ENCODE measurements around the gene CENATAC.
"Not testable (repeated sequence)": the region's sequence is repeated elsewhere in the genome, so short reads cannot be mapped to it uniquely, and the experiment has no call there.

CENATAC gene

DNA sequence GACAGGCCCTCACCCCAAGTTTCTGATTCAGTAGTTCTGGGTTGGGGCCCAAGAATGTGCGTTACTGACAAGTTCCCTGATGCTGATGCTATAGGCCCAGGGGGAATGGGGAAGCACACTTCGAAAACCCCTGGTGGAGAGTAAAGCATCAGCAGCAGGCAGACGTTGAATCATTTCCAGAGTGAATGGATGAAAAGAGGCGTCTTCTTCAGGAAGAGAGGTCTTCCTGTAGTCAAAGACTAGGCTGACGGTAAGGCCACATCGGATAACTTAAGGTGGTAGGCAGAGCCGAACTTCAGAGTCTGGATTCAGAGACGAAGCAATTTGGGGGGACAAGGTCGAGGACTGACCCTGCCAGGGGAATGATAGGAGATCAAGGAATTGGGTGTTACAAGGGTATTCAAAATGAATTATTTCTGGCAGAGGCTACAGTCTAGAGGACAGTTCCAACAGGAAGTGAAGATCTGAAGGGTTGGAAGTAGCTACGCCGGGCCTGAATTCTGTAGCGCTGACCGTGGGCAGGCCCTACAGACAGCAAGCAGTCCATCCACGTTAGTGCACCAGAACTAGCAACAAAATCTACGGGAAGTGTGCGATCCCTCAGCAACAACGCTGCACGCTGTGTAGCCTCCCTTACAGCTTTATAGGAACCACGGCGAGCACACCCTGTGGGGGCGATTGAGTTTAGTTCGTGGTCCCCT lies 862 bp upstream of the CENATAC start:
- peak; percentile 12 for DNase-seq (ENCODE audit: low spot score)

DNA sequence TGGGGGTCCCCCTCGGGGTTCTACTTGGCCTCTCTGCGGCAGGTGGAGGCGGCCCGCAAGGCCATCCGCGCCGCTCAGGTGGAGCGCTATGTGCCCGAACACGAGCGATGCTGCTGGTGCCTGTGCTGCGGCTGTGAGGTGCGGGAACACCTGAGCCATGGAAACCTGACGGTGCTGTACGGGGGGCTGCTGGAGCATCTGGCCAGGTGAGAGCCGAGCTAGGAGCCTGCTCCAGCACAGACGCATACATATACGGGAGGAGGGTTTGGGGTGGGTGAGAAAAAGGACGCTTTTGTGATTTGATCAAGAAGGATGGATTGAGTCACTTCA lies 415 bp downstream of the CENATAC start:
- DNase-seq (ENCODE audit: low spot score) = no peak

DNA sequence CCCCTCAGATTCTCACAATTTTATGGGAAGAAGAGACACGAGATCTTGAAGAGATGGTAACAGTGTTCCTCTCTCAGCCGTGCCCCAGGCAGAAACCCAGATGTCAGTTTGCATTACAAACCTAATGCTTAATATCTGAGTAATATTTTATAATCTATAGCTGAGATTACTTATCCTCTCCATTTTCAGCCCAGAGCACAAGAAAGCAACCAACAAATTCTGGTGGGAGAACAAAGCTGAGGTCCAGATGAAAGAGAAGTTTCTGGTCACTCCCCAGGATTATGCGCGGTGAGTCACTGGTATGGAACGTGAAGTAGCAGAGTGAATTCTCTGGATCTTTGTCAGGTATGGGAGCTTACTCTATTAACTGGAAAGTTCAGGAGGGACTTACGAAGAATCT lies 884 bp downstream of the CENATAC start:
- no peak for DNase-seq (ENCODE audit: low spot score)

DNA sequence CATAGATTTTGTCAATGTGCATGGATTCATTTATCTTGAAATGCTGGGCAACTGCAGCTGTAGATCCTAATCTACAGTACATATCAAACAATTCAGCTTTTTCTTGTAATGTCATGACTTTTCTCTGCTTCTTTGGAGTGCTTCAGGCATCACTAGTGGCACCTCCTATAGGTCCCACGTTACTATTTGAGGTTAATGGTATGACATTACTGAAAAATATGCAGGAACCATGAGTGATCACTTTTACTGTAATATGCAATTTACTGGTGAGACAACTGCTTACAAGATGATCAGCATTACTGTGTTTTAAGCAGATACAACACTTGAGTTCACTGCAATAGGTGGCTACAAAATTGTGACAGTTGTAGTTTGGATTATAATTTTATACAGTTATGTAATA lies 3.0 kb downstream of the CENATAC start:
- no peak for DNase-seq (ENCODE audit: low spot score)

DNA sequence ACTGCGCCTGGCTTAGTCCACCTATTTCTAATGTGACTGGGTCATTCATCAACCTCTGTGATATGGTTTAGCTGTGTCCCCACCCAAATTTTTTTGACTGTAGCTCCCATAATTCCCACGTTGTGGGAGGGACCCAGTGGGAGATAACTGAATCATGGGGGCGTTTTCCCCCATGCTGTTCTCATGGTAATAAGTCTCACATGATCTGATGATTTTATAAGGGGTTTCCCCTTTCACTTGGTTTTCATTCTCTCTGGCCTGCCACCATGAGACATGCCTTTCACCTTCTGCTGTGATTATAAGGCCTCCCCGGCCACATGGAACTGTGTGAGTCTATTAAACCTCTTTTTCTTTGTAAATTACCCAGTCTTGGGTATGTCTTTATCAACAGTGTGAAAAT lies 8.7 kb downstream of the CENATAC start:
- DNase-seq (ENCODE audit: low spot score) = no peak

DNA sequence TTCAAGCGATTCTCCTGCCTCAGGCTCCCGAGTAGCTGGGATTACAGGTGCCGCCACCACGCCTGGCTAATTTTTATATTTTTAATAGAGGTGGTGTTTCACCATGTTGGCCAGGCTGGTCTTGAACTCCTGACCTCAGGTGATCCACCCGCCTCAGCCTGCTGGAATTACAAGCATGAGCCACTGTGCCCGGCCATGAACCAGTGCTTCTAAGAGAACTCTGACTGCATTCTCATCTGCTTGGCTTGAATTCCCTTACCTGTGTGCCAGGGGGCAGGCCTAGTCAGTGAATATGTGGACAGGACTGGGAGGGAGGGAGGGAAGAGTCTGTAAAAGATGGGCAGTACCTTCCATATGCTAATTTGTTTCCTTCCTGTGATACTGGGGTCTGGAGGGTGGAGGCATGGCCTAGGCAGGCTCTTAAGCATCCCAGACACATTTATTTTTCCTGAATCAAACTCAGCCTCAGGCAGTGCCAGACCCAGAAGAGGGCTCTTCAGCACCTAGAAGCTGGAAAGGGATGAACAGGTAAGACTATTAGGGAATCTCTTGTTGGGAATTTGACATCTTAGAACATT lies 13.6 kb downstream of the CENATAC start:
- DNase-seq (ENCODE audit: low spot score) = no peak

DNA sequence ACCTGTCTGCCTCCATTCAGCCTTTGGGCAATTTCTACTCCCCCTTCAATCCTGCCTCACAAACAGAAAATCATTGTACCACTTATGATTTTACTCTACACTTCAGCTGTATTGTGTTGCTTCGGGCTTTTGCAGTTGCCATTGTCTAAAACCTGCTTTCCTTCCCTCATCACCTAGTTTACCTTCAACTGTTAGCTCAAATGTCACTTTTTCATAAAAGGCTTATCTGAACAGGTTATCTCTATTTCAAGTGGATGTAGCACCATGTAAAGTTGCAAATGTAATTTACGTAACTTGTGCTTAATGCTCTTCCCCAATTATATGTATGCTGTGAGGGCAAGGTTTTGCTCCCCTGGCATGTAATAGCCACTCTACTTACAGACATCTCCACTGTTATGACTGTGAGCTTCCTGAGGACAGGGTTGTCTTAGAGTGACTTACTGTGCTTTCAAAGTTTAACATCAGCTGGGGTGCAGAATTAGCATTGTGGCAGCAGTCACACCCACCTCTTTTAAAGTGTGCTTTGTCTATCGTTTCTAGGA lies 14.8 kb downstream of the CENATAC start:
- DNase-seq (ENCODE audit: low spot score) = no peak

DNA sequence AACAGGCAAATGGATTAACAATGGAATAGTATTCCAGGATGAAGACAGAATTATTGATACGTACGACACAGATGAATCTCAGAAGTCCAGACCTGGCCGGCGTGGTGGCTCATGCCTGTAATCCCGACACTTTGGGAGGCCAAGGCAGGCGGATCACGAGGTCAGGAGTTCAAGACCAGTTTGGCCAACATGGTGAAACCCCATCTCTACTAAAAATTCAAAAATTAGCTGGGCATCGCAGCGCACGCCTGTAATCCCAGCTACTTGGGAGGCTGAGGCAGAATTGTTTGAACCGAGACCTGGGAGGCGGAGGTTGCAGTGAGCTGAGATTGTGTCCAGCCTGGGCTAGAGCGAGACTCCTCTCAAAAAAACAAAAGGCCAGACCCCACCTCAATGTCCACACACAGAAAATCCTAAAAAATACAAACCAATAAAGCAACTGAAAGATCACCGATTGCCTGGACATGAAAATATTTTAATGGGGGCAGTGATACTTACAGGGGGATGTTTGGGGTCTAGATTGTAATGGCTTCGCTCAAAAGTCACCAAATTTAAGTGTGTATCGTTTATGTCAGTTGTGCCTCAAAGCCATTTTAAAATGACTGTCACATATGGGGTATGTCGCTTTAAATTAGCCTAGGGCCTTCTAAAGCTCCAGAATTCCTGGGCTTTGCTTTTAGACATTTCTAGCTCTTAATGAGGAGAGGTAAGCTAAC lies 16.4 kb downstream of the CENATAC start:
- no peak for DNase-seq (ENCODE audit: low spot score)

DNA sequence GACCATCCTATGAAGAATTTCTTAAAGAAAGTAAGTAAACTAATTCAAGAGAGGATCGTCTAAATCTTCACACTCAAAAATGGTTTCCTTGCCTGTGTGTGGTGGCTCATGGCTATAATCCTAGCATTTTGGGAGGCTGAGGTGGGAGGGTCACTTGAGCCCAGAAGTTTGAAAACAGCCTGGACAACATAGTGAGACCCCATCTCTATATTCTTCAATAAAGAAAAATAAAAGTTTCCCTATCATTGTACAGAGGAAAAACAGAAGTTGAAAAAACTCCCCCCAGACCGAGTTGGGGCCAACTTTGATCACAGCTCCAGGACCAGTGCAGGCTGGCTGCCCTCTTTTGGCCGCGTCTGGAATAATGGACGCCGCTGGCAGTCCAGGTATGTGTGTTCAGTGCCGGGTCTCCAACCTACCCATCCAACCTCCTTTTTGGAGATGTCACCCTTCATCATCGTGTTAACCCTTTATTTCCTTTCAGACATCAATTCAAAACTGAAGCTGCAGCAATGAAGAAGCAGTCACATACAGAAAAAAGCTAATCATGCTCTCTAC lies 17.2 kb downstream of the CENATAC start:
- no peak for DNase-seq (ENCODE audit: low spot score)

DNA sequence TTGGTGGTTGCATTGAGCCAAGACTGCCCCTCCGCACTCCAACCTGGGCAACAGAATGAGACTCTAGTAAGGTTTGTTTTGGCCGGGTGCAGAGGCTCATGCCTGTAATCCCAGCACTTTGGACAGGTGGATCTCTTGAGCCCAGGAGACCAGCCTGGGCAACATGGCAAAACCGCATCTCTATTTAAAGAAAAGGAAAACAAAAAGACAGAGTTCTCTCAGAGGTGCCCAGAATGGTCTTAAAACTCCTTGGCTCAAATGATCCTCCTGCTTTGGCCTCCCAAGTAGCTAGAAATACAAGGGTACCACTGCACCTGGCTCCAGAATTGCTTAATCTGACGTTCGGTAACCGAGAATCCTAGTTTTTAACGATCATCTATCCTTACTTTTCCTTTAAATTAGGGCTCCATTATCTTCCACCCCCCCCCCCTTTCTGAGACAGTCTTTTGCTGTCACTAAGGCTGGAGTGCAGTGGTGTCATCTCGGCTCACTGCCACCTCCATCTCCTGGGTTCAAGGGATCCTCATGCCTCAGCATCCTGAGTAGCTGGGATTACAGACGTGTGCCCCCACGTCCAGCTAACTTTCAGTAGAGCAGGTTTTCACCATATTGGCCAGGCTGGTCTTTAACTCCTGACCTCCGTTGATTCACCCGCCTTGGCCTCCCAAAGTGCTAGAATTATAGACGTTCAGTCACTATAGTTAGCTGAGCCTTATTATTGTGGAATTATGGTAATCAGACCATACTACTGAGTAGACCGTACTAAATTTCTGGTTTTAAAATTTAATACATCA lies 18.5 kb downstream of the CENATAC start:
- no peak for DNase-seq (ENCODE audit: low spot score)

DNA sequence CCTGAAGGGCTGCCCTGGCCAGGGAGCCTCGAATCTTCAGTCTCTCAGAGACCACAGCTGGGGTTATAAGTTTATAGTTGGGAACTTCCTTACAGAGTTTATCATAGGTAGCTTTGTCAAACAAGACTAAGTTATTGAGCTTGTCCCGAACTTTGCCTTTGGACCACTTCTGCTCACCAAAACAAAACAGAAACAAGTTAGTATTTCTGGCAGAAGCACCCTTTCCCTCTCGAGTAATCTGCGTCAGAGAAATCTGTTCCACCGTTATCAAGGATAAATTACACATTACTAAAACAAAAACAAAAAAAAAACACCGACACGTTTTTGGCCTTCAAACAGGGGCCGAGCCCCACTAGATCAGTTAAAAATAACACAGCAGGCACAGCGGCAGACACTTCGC lies 19.4 kb downstream of the CENATAC start:
- DNase-seq (ENCODE audit: low spot score) = not testable (repeated sequence)

DNA sequence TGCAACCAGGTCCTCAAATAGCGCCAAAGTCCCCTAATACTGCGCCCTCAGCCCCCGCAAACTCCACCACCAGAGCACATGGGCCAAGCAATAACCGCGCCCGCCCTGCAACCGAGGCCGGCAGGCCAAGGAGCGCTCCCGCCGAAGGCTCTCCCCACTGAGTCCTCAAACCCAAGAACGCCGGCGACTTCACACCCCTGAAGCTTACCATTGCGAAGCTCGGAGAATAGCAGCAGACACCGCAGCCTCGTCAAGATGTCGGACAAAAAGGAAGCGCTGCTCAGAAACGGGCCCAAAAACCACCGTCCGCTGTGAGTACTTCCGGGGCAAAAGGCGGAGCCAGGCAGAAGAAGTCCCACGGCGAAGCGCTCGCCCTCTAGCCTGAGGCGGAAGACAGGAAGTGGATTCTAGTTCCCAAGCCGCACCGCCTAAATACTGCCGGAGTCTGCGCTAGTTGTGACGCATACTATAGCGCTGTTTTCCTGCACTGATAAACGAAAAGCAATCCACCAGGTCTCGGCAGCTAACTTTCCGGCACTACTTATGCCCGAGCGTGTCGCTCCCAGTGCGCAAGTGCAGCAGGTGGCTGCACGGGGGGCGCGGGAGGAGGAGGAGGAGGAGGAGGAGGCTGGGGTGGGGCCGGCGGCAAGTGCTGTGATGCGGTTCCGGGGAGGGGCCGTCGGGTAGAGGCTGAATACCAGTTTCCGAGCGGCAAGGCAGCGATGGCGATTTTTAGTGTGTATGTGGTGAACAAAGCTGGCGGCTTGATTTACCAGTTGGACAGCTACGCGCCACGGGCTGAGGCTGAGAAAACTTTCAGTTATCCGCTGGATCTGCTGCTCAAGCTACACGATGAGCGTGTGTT lies 20.4 kb downstream of the CENATAC start, which contains the start of the genes RPS25 and TRAPPC4:
Gene RPS25, minus strand, starts transcription at position 270 of the 865 bp plus-strand sequence. Its CDS starts 59 bp downstream, at position 211.
Gene TRAPPC4, plus strand, starts transcription at position 693 of the 865 bp plus-strand sequence. Its CDS starts 30 bp downstream, at position 723.
- DNase-seq (ENCODE audit: low spot score) = peak; percentile 98

DNA sequence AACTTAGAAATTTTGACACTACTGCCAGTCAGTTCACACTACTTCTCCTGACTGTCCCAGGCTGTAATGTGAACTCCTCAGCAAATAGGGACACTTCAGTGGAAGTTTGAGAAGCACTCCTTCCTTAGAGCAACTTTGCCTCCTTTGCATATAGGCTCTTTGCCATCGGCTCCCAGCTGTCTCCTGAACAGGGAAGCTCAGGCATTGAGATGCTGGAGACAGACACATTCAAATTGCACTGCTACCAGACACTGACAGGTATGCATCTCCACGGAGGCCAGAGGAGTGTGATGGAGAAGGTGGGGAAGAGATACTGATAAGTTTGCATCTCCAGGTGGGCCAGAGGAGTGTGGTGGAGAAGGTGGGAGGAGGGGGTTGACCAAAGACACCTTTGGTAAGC lies 22.1 kb downstream of the CENATAC start:
- DNase-seq (ENCODE audit: low spot score) = no peak

DNA sequence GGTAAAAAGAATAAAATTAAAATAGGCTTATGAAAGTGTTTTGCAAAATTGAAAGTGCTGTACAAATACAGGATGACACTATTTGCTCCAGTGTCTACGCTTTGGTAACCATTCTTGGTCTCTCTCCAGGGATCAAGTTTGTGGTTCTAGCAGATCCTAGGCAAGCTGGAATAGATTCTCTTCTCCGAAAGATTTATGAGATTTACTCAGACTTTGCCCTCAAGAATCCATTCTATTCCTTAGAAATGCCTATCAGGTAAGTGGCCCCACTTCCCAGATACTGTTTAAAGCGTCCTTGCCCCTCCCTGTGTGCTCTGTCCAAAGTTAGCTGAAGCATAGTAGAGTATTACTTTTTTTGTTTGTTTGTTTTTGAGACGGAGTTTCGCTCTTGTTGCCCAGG lies 23.7 kb downstream of the CENATAC start:
- DNase-seq (ENCODE audit: low spot score) = no peak

DNA sequence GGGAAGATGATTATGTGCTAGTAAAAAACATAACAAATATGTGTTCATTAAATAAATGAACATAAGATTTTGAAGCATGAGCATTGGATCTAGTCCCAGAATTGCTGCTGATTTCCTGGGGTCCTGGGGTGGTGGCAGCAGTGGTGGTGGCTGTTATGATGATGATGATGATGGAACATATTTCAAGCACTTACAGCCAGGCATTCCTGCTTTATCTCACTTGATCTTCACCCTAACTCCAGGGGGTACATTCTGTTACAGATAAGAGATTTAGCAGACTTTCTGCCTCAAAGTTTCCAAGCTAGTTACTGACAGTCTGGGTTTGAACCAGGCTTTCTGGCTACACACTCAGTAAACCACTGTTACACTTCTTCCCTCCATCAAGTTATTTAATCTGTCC lies 25.8 kb downstream of the CENATAC start:
- DNase-seq (ENCODE audit: low spot score) = no peak

DNA sequence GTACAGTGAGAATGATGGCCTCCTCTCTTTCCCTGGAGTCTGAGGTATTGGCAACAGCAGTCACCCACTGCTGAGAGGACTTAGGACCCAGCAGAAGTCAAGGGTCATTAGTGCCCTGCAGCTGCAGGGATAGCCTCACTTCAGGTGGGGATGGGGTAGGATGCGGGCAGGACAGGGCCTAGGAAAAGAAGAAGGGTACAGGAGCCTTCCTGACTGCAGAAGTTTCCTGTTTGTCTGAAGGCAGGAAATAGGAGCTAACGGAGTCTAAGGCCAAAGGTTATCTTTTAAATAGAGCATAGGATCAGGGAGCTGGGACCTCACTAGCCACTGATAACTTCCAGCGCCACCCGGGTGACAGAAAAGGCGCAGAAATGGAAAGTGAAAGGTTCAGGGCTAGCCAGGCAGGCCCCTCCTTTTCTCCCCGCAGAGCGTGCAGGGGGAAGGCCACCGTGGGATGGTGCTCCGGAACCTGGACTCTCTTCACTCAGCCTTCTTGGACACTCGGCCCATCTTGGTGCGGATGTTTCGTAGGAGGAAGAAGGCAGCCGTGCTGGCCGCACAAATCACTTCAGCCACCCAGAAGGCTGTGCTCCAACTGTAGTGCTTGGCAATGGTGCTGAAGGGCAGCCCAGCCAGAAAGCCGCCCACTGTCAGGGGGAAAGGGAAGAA lies 26.6 kb downstream of the CENATAC start:
- no peak for DNase-seq (ENCODE audit: low spot score)

DNA sequence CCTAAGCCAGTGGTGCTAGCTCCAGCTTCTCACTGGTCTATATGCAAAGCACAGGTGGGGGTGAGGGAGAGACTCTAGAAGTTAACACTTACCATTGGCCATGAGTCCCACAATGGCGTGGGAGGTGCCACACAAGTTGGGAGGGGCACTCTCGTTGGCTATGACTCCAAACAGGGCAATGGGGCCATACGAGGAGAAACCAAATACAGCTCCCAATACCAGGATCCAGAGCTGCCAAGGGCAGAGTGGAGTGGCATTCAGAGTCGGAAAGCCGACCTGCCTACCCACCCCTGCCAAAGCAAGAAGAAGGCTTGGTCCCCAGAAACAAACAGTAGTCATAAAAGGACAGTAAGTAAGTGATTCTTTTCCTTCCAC lies 27.1 kb downstream of the CENATAC start:
- DNase-seq (ENCODE audit: low spot score) = no peak

DNA sequence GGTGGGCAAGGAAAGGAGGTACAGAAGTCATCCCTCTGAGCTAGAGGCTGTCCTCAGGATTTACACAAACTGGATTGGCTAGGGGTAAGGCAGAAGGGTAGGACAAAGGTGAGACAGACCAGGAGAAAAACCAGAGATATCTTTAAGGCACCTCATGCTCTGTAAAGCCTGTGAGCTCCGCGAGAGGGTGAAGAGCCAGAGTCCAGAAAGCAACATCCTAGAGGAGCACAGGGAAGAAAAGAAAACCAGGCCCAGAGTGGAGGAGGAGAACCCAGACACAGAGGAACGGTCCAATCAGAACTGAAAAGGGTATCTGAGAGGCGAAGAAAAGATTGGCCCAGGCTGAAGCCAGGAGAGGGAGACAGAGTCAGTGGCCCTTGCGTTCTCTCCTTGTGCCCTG lies 27.6 kb downstream of the CENATAC start:
- no peak for DNase-seq (ENCODE audit: low spot score)

DNA sequence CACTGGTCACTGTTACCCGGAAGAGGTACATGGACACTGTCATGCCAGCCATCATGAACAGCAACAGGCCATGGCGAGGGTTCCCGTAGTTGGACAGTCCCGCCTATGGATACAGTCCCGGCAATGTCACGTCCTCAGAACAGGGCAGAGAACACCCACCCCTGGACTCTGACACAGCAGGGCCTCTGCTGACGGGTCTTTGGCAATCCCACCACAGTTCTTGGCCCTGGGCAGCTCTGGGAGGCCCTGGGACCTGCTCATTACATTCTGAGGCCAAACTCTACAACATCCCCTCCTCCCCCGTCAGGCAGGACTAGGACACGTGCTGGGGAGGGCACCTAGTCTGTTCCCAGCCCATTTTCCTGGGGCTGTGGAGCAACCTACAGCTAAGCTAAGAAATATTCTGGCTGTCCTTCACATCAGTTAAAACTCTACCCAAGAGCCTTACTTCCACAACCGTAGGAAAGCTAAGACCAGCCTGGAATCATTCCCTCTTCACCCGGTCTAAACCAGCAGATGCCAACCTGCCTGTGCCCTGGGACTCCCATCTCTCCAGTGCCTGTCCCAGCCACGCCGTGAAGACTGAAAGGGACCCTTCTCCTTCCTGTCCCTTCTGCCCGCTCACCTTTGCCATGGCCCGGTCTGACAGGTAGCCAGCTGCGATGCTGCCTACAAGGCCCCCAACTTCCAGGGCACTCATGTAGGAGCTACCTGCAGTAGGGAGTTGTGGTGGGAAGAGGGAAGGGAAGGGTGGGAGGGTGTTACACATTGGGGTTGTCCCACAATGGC lies 28.2 kb downstream of the CENATAC start:
- DNase-seq (ENCODE audit: low spot score) = no peak

DNA sequence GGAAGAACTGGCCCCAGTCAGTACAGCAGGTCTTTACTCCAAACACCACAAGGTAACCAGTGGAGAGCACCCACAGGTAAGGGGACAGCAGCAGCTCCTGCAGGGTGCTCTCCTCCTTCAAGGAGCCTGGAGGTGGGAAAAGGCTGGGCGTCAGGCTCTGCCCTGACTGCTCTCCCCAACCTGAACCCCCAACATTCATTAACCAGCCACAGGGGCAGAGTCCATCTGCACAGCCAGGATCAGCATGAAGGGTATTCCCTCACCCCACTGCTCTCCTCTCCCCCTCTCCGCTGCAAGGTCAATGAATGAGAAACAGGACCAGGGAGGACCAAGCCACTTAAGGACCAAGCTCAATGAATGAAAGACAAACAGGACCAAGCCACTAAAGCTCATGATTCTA lies 29.0 kb downstream of the CENATAC start:
- DNase-seq (ENCODE audit: low spot score) = no peak
